Thyroid gland (tissue), 4 donors: ENCODE measurements around the gene UTP18.
"Not testable (repeated sequence)": the region's sequence is repeated elsewhere in the genome, so short reads cannot be mapped to it uniquely, and the experiment has no call there.

Experiments
- POLR2A ChIP-seq, 2 donors: fragments of 450-650 bp; IDR thresholded peaks; one replicate each; pipeline ENCODE4 v1.6.1; 2017; ENCODE audit warnings: antibody characterized with exemption in 2 of 2, mild to moderate bottlenecking in 2 of 2, moderate library complexity in 1 of 2
- TF ChIP-seq, protein P1 (sequence below), 6 experiments: fragments of 200-600 bp in 3 of 6; fragments of 450-650 bp in 3 of 6; sonication (generic) in 3 of 6; IDR thresholded peaks; one replicate each; pipeline ENCODE4 v1.5.1; 2016 to 2019; ENCODE audit warnings: antibody characterized with exemption in 6 of 6, mild to moderate bottlenecking in 2 of 6, inconsistent platforms in 1 of 6, moderate library complexity in 1 of 6

DNA sequence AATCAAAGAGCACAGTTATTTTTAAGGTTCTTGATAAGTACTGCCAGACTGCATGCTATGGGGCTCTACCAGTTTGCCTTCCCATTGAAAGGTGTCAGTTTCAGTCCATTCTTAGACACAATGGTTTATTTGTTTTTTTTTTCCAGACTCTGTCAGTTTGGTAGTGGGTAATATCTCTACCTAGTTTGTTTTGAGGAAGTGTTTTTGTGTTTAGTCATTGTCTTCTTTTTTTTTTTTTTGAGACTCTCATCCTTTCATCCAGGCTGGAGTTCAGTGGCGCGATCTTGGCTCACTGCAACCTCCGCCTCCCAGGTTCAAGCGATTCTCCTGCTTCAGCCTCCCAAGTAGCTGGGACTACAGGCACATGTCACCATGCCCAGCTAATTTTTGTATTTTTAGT lies 4.1 kb downstream of the UTP18 start:
- not testable (repeated sequence) for TF ChIP-seq POLR2A (IDR thresholded peaks at IDR 0.05)
- TF ChIP-seq, protein P1, sequence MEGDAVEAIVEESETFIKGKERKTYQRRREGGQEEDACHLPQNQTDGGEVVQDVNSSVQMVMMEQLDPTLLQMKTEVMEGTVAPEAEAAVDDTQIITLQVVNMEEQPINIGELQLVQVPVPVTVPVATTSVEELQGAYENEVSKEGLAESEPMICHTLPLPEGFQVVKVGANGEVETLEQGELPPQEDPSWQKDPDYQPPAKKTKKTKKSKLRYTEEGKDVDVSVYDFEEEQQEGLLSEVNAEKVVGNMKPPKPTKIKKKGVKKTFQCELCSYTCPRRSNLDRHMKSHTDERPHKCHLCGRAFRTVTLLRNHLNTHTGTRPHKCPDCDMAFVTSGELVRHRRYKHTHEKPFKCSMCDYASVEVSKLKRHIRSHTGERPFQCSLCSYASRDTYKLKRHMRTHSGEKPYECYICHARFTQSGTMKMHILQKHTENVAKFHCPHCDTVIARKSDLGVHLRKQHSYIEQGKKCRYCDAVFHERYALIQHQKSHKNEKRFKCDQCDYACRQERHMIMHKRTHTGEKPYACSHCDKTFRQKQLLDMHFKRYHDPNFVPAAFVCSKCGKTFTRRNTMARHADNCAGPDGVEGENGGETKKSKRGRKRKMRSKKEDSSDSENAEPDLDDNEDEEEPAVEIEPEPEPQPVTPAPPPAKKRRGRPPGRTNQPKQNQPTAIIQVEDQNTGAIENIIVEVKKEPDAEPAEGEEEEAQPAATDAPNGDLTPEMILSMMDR (IDR thresholded peaks at IDR 0.05): not testable (repeated sequence)
